Superior temporal gyrus (tissue), 1 donor: ENCODE measurements around the gene PDE6D.
A peak's percentile ranks its signal among the peaks of the same experiment; 100 is the strongest.

Experiments used
- DNase-seq: peaks from one replicate; pipeline ENCODE4 v3.0.0-alpha.2; 2016; ENCODE audit errors: extremely low spot score

The PDE6D gene

GRCh38 chr2:231707927-231708772 lies 72.9 kb downstream of the PDE6D start, which contains the start of gene PTMA:
Gene PTMA (plus strand): TSS chr2:231708525. CDS start chr2:231708707, 182 bp downstream.
- DNase-seq: peak; percentile 100

DNA sequence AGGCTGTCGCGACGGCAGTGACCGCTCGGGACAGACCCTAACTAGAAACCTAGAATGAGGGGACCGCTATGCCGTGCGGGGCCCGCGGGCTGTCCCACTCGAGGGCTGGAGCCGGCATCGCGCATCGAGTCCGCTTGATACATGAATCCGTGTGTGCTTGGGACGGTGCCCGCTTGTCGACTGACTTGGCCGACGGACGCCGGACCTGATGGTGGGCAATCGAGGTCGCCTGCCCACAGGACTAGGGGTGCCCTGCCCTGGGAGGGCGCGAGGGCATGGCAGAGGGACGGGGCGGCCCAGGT lies 73.5 kb downstream of the PDE6D start:
- DNase-seq: no peak

- peak; percentile 100 for DNase-seq
These were observed 74.1 kb downstream of the PDE6D start for GRCh38 chr2:231706731-231707624.

- no peak for DNase-seq
These were observed 77.1 kb downstream of the PDE6D start for GRCh38 chr2:231704017-231704416.

- DNase-seq: peak; percentile 40
These were observed 79.4 kb downstream of the PDE6D start for GRCh38 chr2:231701456-231702373.

DNA sequence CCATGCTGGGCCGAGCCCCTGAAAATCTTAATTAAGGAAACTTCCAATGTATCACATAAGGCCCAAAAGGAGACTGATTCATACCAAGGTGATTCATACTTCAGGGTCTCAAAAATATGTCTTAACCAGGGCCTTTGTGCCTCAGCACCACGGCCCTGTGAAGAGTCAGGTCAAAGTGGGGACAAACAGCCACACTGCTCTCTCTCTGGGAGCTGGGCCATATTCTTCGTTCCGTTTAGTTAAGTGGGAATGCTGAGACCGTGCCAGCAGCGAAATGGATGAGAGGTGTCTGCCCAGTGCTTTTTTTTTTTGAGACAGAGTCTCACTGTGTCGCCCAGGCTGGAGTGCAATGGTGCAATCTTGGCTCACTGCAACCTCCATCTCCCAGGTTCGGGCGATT lies 82.1 kb downstream of the PDE6D start:
- DNase-seq: no peak

- no peak for DNase-seq
These were observed 85.1 kb downstream of the PDE6D start for GRCh38 chr2:231696004-231696367.

DNA sequence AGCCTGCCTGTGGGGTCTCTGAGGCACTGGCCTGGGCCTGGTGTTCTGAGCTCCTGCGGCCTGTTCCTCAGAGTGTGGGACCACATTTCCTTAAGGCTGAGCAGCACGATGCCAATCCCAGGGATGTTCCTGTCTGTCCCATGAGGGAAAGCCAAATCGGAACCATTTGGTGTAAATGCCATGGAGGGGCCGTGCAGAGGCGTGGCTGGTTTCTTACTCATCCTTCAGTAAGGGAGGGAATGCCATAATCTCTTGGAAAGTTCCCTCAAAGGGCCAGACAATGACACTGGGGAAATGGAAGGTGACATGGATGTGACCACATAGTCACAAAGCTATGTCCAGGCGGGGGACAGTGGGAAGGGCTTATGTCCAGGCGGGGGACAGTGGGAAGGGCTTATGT lies 87.1 kb downstream of the PDE6D start:
- DNase-seq: no peak

GRCh38 chr2:231692847-231693246 lies 88.2 kb downstream of the PDE6D start:
- no peak for DNase-seq

- DNase-seq: no peak
These were observed 89.8 kb downstream of the PDE6D start for GRCh38 chr2:231691251-231691772.

DNA sequence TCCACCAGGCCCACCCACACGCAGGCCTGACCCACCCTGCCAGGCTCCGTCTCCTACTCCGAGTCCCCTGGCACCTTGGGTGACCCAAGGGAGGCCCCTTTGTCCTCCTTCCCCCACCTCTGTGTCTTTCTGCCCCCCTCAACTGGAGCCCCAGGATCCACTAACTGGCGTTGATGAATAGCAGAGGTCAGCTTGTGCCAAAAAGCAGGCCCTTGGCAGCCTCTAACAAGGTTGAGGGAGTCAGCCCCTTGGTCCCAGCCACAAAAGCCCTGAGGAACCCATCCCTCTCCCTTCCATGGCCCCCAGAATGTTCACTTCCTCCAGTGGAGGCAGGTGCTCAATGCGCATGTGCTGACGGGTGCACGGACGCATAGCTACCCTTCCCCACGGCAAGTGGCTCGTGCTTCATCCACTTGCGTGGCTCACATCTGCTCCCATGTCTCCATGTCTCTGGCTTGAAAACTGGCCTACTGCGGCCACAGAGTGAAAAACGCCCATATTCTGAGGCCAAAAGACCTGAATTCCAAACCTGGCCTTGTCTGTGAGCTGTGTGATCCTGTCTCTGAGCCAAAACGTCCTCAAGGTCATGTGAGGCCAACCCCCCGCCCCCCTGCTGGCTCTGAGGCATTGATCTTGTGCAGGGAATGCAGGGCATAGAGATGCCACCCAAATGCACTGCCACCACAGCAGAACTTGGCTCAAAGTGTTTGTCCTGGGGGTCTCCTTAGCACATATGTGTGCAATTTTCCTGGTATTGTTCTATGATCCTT lies 91.8 kb downstream of the PDE6D start:
- no peak for DNase-seq

GRCh38 chr2:231688719-231689118 lies 92.4 kb downstream of the PDE6D start:
- no peak for DNase-seq

GRCh38 chr2:231687961-231688360 lies 93.1 kb downstream of the PDE6D start:
- DNase-seq: no peak

GRCh38 chr2:231687133-231687852 lies 93.8 kb downstream of the PDE6D start:
- peak; percentile 88 for DNase-seq

DNA sequence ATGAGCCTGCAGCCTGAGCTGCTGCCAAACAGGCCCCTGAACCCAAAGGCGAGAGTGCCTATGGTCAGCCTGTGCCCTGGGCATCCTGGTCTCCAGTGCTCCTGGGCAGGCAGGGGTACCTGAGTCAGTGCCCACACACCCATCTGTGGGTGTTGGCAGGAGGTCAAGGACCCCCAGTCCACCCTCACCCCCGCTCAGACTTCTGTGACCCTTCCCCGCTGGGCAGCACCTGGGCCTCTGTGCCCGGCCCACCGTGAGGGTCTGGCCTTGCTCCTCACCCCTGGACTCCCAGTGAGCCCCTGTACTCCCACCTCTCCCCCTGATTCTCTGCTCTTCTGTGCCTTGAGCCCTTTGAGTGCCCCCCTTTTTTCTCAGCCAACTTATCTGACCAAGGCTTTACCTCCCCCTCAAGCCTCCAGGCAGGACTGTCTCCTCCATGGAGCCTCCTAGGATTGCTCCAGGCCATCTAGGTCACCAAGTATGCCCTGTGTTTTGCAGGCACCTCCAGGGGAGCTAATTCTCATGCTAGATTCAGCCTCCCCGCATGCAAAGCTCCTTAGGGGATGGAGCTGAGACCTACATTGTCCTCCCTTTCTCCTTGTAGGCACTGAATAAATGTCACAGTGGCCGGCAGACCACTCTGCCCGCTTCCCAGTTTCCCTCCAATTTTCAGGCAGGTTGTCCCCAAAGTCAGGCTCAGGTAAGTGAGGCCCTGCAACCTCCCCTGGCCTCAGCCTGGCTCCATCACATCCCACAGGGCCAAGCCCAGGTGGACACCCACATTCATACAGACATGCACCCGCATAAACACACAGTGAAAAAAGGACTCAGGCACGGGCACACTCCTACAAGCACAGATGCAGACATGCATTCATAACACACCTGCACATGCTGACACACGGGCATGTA lies 94.6 kb downstream of the PDE6D start:
- DNase-seq: peak; percentile 34

GRCh38 chr2:231685349-231686191 lies 95.5 kb downstream of the PDE6D start:
- DNase-seq: peak; percentile 94

GRCh38 chr2:231684314-231685223 lies 96.5 kb downstream of the PDE6D start:
- DNase-seq: peak; percentile 90
